Measurements from ENCODE around the gene KAT7.

Gene KAT7

DNA sequence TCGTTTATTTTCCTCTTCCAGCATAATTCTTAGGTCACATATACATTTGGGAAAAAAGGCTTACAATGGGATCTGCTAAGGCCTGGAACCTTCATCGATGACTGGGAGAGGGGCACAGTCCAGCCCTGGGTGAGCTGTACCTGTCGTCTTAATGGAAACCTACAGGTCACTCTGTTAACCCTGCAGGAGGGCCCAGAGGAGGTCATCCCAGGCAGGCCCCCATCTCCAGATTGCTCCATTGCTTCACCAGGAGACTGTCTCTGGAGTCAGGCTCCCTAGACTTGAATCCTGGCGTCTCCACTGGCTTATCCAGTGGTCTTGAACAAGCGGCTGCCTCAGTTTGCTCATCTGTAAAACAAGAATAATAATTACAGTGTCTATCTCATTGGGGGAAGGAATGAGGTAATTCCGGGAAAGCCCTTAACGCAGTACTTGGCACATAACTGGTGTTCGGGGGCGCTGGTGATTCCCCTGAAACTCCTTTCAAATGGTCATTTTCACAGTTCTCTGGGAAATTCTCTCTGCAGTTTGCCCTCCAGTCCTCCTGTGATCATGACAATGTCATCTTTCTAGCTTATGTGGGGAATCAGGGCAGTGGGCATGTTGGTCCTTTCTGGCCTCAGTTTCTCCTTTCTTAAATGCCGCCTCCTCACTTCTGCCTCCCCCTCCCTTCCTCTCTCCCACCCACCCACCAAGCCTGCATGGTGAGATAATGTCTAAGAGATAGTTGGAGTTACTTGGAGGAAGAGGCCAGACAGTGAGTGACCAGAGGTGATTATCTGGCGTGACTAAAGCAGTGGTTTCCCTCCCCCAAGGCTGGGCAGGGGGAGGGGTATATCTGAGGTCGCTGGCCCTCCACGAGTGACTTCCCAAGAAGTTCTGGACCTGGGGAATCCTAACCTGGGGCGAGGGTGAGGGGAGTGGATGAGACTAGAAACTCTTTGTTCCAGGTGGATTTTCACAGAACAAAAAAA, 90.7 kb downstream of the KAT7 start:
- no peak overlapping the region for H3K27ac ChIP-seq
- TF ChIP-seq, protein P1, sequence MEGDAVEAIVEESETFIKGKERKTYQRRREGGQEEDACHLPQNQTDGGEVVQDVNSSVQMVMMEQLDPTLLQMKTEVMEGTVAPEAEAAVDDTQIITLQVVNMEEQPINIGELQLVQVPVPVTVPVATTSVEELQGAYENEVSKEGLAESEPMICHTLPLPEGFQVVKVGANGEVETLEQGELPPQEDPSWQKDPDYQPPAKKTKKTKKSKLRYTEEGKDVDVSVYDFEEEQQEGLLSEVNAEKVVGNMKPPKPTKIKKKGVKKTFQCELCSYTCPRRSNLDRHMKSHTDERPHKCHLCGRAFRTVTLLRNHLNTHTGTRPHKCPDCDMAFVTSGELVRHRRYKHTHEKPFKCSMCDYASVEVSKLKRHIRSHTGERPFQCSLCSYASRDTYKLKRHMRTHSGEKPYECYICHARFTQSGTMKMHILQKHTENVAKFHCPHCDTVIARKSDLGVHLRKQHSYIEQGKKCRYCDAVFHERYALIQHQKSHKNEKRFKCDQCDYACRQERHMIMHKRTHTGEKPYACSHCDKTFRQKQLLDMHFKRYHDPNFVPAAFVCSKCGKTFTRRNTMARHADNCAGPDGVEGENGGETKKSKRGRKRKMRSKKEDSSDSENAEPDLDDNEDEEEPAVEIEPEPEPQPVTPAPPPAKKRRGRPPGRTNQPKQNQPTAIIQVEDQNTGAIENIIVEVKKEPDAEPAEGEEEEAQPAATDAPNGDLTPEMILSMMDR (IDR thresholded peaks at IDR 0.05; ENCODE audit: low read depth, low read length, missing control alignments) = no peak
- H3K36me3 ChIP-seq (replicated peaks) = no peaks in the 10 kb centered on the region
- in situ Hi-C loops (cut with HindIII; ENCODE audit: low pct_ligation_motif_present, low sequenced_read_pairs) = no loop called here
- H3K27me3 ChIP-seq (replicated peaks) = peaks cover 23% of the 10 kb centered on the region
- no peak for DNase-seq
- H3K4me3 ChIP-seq (ENCODE audit: low read depth, low read length) = no peak overlapping the region

DNA sequence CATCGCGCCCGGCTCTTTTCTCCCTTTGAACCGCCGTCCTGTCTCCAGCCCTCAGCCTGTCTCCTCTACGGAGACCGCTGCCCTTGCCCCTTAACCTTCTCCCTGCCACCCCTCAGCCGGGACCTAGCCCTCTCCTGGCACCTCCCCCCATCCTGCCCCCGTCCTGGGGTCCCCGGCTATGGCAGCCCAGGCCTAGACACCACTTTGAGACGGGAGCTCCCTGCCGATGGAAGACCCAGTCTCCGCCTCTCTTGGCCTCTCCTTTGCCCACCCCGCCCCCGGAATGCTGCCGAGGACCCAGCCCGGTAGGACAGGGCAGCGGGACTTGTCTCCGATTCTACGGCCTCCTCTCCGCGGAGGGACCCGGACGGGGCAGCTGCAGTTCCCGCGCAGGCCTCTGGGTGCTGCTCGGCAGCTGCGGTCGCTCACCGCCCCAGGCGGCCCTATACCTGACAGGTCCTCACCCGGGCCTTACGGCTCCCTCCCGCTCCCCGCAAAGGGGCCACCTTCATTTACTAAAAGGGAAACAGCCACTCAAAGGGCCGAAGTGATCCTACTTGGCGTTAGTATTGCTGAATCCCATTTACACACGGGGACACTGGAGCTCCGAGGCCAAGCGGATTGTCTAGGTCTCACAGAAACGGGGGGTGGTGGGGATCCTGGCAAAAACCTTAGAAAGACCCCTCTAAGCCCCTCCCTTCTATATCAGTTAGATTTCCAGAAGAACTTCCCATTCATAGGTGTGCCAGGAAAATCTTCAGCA, 92.0 kb downstream of the KAT7 start:
- Histone ChIP-seq H3K36me3 (replicated peaks) (no peaks in the 10 kb centered on the region), H3K4me3 (ENCODE audit: low read depth, low read length) (no peak overlapping the region), H3K27ac (no peak overlapping the region), H3K27me3 (replicated peaks) (peaks cover 26% of the 10 kb centered on the region)
- peak; percentile 37 for DNase-seq
- TF ChIP-seq, protein P1 (IDR thresholded peaks at IDR 0.05; ENCODE audit: low read depth, low read length, missing control alignments) = peak; percentile 96
- in situ Hi-C loops (cut with HindIII; ENCODE audit: low pct_ligation_motif_present, low sequenced_read_pairs) = no loop called here

DNA sequence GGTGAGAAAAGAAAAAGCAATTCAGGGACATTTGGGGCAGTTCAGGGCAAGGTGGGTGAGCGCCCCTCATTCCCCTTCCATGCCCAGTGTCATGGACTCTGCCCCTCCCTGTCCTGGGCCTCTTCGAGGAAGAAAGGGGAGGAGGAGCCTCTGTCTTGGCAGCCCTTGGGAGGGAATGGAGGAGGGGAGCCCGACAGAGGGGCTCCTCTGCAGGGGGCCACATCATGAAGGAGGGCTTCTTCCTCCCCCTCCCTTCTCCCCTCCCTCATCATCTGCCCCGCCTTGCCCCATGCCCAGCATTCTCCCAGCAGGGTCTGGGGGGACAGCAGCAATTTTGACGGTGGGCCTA, 92.5 kb downstream of the KAT7 start:
- no peak overlapping the region for H3K4me3 ChIP-seq (ENCODE audit: low read depth, low read length)
- peaks cover 27% of the 10 kb centered on the region for H3K27me3 ChIP-seq (replicated peaks)
- H3K27ac ChIP-seq = no peak overlapping the region
- TF ChIP-seq, protein P1 (IDR thresholded peaks at IDR 0.05; ENCODE audit: low read depth, low read length, missing control alignments) = no peak
- no peaks in the 10 kb centered on the region for H3K36me3 ChIP-seq (replicated peaks)
- in situ Hi-C loops (cut with HindIII; ENCODE audit: low pct_ligation_motif_present, low sequenced_read_pairs) = no loop called here
- DNase-seq = no peak

DNA sequence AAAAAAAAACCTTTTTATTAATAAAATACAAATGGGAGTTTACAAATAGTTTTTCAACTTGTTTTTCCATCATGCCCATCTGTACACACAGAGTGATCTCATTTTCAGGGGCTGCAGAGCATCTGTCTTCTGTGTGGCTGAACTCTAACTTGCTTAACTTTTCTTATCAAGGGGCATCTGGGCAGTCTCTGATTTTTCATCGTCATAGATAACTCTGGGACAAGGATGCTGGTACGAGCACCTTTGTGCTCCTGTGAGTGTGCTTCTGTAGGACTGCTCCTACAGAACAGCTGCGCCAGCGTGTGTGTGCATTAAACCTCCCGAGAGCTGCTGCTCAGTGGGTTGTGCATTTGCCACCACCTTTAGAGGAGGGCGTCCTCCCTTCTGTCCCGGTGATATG, 94.0 kb downstream of the KAT7 start:
- Histone ChIP-seq H3K27me3 (replicated peaks) (peaks cover 26% of the 10 kb centered on the region), H3K36me3 (replicated peaks) (no peaks in the 10 kb centered on the region), H3K4me3 (ENCODE audit: low read depth, low read length) (no peak overlapping the region), H3K27ac (no peak overlapping the region)
- DNase-seq = no peak
- in situ Hi-C loops (cut with HindIII; ENCODE audit: low pct_ligation_motif_present, low sequenced_read_pairs) = no loop called here
- TF ChIP-seq, protein P1 (IDR thresholded peaks at IDR 0.05; ENCODE audit: low read depth, low read length, missing control alignments) = no peak

Measured in brain microvascular endothelial cell (primary cell).